MM.1S (cell line): ENCODE data around the gene BBOX1.

ENCODE experiments used
- DNase-seq: peaks from one replicate; pipeline ENCODE4 v3.0.0-alpha.2; 2015
- H2AFZ ChIP-seq: fragments of 300-600 bp; sonication (generic); 2 replicates; pipeline ENCODE4 v1.6.0; 2016; ENCODE audit warnings: antibody characterized with exemption, low read length
- H3F3A ChIP-seq: fragments of 300-600 bp; sonication (generic); 2 replicates; pipeline ENCODE4 v1.6.1; 2016; ENCODE audit warnings: mild to moderate bottlenecking, antibody characterized with exemption, low read length, moderate library complexity, mixed read lengths; ENCODE audit not compliant: insufficient read depth
- H3K27ac ChIP-seq: fragments of 300-600 bp; sonication (generic); 2 replicates; pipeline ENCODE4 v1.5.1; 2016; ENCODE audit warnings: mild to moderate bottlenecking, low read length
- H3K27me3 ChIP-seq: fragments of 300-600 bp; sonication (generic); replicated peaks from 2 replicates; pipeline ENCODE4 v1.6.0; 2016; ENCODE audit warnings: low read length; ENCODE audit not compliant: insufficient read depth
- H3K36me3 ChIP-seq: fragments of 300-600 bp; sonication (generic); replicated peaks from 2 replicates; pipeline ENCODE4 v1.6.1; 2016; ENCODE audit warnings: mild to moderate bottlenecking, low read length, mixed read lengths; ENCODE audit not compliant: insufficient read depth
- H3K4me1 ChIP-seq: fragments of 300-600 bp; sonication (generic); 2 replicates; pipeline ENCODE4 v1.6.1; 2016; ENCODE audit warnings: low read length, mixed read lengths
- H3K4me2 ChIP-seq: fragments of 300-600 bp; sonication (generic); 2 replicates; pipeline ENCODE4 v1.6.0; 2016; ENCODE audit warnings: low read depth, low read length
- H3K4me3 ChIP-seq: fragments of 300-600 bp; sonication (generic); 2 replicates; pipeline ENCODE4 v1.5.1; 2016; ENCODE audit warnings: low read length, mixed read lengths
- H3K79me2 ChIP-seq: fragments of 300-600 bp; sonication (generic); 2 replicates; pipeline ENCODE4 v1.6.1; 2016; ENCODE audit warnings: mixed run types, low read length, mixed read lengths
- H3K9ac ChIP-seq: fragments of 300-600 bp; sonication (generic); 2 replicates; pipeline ENCODE4 v1.6.1; 2016; ENCODE audit warnings: low read length, mixed read lengths
- H3K9me2 ChIP-seq: fragments of 300-600 bp; sonication (generic); replicated peaks from 2 replicates; pipeline ENCODE4 v1.6.1; 2016; ENCODE audit warnings: mild to moderate bottlenecking, low read length, mixed read lengths; ENCODE audit not compliant: insufficient read depth
- H3K9me3 ChIP-seq: fragments of 300-600 bp; sonication (generic); replicated peaks from 2 replicates; pipeline ENCODE4 v1.6.1; 2016; ENCODE audit warnings: mild to moderate bottlenecking, low read length, mixed read lengths; ENCODE audit not compliant: insufficient read depth
- H4K20me1 ChIP-seq: fragments of 300-600 bp; sonication (generic); 2 replicates; pipeline ENCODE4 v1.6.1; 2016; ENCODE audit warnings: mild to moderate bottlenecking, low read length, moderate library complexity, mixed read lengths; ENCODE audit not compliant: insufficient read depth
- CTCF ChIP-seq: fragments of 300-600 bp; sonication (generic); IDR thresholded peaks from 2 replicates; pipeline ENCODE4 v1.5.1; 2016; ENCODE audit warnings: antibody characterized with exemption, low read length, mixed read lengths
- EZH2 ChIP-seq: fragments of 300-600 bp; sonication (generic); optimal IDR thresholded peaks from 2 replicates; pipeline ENCODE3; 2017; ENCODE audit warnings: low read depth, mild to moderate bottlenecking, antibody characterized with exemption, low read length, mixed read lengths
- EZH2phosphoT487 ChIP-seq: fragments of 300-600 bp; sonication (generic); IDR thresholded peaks from 2 replicates; pipeline ENCODE4 v1.6.1; 2018; ENCODE audit warnings: antibody characterized with exemption, low read length

The BBOX1 gene

GRCh38 chr11:27025957-27026733 is 14.5 kb upstream of the BBOX1 start:
- H3K4me2 ChIP-seq: no peak overlapping the region
- H3K27me3 ChIP-seq: no peaks in the 10 kb centered on the region
- no peaks in the 10 kb centered on the region for H4K20me1 ChIP-seq
- H3K9ac ChIP-seq: no peak overlapping the region
- no peaks in the 10 kb centered on the region for H3K36me3 ChIP-seq
- H3K9me3 ChIP-seq: no peaks in the 10 kb centered on the region
- TF ChIP-seq EZH2: no peak
- TF ChIP-seq EZH2phosphoT487: no peak
- TF ChIP-seq CTCF: no peak
- H3K27ac ChIP-seq: no peak overlapping the region
- H3K4me3 ChIP-seq: no peak overlapping the region
- no peaks in the 10 kb centered on the region for H3F3A ChIP-seq
- DNase-seq: no peak
- no peak overlapping the region for H2AFZ ChIP-seq
- no peaks in the 10 kb centered on the region for H3K4me1 ChIP-seq
- no peaks in the 10 kb centered on the region; the same call in 1 of the 2 replicates for H3K9me2 ChIP-seq
- H3K79me2 ChIP-seq: no peaks in the 10 kb centered on the region

- no peaks in the 10 kb centered on the region for H3K4me1 ChIP-seq
Observed at GRCh38 chr11:27028561-27028965, 12.1 kb upstream of the BBOX1 start.

GRCh38 chr11:27029966-27030365 is 10.6 kb upstream of the BBOX1 start:
- Histone ChIP-seq H3K4me2 (no peak overlapping the region), H3K36me3 (no peaks in the 10 kb centered on the region), H3K9me2 (no peaks in the 10 kb centered on the region; the same call in 1 of the 2 replicates), H4K20me1 (no peaks in the 10 kb centered on the region), H3K79me2 (no peaks in the 10 kb centered on the region), H3K9me3 (no peaks in the 10 kb centered on the region), H3K4me1 (no peaks in the 10 kb centered on the region), H3F3A (no peaks in the 10 kb centered on the region), H2AFZ (no peak overlapping the region), H3K27me3 (no peaks in the 10 kb centered on the region), H3K4me3 (no peak overlapping the region), H3K9ac (no peak overlapping the region), H3K27ac (no peak overlapping the region)
- no peak for DNase-seq
- no peak for TF ChIP-seq EZH2phosphoT487

More at GRCh38 chr11:27028561-27028965, 12.1 kb upstream of the BBOX1 start:
- Histone ChIP-seq H3K27ac (no peak overlapping the region), H2AFZ (no peak overlapping the region), H3K79me2 (no peaks in the 10 kb centered on the region), H3K9me2 (no peaks in the 10 kb centered on the region; the same call in 1 of the 2 replicates), H3K9ac (no peak overlapping the region), H3F3A (no peaks in the 10 kb centered on the region), H4K20me1 (no peaks in the 10 kb centered on the region), H3K9me3 (no peaks in the 10 kb centered on the region), H3K4me3 (no peak overlapping the region), H3K27me3 (no peaks in the 10 kb centered on the region), H3K4me2 (no peak overlapping the region), H3K36me3 (no peaks in the 10 kb centered on the region)
- DNase-seq: no peak
- no peak for TF ChIP-seq EZH2phosphoT487
- TF ChIP-seq EZH2: no peak
- TF ChIP-seq CTCF: no peak

GRCh38 chr11:27031754-27032153 is 8.9 kb upstream of the BBOX1 start:
- DNase-seq: no peak
- TF ChIP-seq EZH2 (no peak), EZH2phosphoT487 (no peak), CTCF (no peak)
- H3K36me3 ChIP-seq: no peaks in the 10 kb centered on the region
- H3K4me1 ChIP-seq: no peaks in the 10 kb centered on the region
- H3K9me2 ChIP-seq: no peaks in the 10 kb centered on the region
- H2AFZ ChIP-seq: no peak overlapping the region
- no peaks in the 10 kb centered on the region for H3K27me3 ChIP-seq
- no peaks in the 10 kb centered on the region for H3F3A ChIP-seq
- H4K20me1 ChIP-seq: no peaks in the 10 kb centered on the region
- H3K9me3 ChIP-seq: no peaks in the 10 kb centered on the region
- H3K9ac ChIP-seq: no peak overlapping the region
- H3K4me2 ChIP-seq: no peak overlapping the region
- H3K4me3 ChIP-seq: no peak overlapping the region
- no peak overlapping the region for H3K27ac ChIP-seq
- no peaks in the 10 kb centered on the region for H3K79me2 ChIP-seq
